GM18951 (cell line): Measurements from ENCODE around the gene HARS1.
A peak's percentile ranks its signal among the peaks of the same experiment; 100 is the strongest.
"Not testable (repeated sequence)": the region's sequence is repeated elsewhere in the genome, so short reads cannot be mapped to it uniquely, and the experiment has no call there.

Experiments used
- POLR2A ChIP-seq: IDR thresholded peaks from 4 replicates; pipeline ENCODE4 v1.6.1; 2011; ENCODE audit warnings: mild to moderate bottlenecking; ENCODE audit not compliant: insufficient read length, insufficient read depth; ENCODE audit errors: extremely low read depth
- in situ Hi-C: fragments of 300-500 bp; cut with MboI; formaldehyde crosslinking; loops from one replicate; pipeline ENCODE4 v1.12.0; 2022; ENCODE audit warnings: low sequenced_read_pairs, mixed read lengths, inconsistent platforms; ENCODE audit not compliant: unreplicated experiment

The HARS1 gene

DNA sequence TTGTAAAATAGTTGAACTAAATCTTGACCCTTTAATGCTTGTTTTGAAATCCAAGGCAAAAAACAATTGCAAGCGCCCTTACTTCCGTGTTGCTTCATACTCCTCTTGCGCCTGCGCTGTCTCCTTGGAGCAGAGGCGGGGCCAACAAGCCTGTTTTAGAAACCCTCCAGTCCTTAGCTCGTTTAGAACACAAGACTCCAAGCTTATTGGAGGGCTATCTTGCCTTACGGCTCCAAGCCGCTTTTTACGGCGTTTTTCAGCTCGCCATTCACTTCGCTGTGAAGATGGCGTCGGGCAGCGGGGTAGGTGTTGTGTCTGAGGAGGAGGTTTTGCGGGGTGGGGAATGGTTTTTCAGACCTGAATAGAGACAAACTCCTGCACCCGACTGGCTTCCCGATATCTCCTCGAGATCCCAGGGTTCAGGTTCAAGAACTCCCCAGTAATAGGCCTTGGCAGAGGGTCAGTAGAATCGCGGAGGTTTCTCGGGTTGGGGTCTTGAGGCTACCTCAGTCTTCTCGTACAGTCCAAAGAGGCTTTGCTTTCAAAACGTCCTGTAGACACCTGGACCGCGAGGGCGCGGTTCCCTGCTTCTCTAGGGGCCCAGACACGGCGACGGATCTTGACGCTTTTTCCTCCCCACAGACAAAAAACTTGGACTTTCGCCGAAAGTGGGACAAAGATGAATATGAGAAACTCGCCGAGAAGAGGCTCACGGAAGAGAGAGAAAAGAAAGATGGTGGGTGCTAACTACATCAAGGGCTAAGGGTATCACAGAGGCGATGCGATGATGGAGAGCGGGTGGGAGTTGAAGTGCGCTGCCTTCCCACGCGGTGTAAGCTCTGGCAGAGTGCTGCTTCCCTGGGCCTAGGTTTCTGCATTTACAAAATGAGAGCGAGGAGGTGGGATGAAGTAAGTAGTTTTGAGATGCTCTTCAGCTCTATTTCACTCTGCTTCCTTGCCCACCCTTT lies 9.3 kb upstream of the HARS1 start, which contains the start of gene ZMAT2:
TSS of gene ZMAT2 (plus strand) at position 271 of the 968 bp plus-strand sequence. CDS start at position 285, 14 bp downstream.
- peak; percentile 63 for TF ChIP-seq POLR2A
- in situ Hi-C loops = no loop called here

DNA sequence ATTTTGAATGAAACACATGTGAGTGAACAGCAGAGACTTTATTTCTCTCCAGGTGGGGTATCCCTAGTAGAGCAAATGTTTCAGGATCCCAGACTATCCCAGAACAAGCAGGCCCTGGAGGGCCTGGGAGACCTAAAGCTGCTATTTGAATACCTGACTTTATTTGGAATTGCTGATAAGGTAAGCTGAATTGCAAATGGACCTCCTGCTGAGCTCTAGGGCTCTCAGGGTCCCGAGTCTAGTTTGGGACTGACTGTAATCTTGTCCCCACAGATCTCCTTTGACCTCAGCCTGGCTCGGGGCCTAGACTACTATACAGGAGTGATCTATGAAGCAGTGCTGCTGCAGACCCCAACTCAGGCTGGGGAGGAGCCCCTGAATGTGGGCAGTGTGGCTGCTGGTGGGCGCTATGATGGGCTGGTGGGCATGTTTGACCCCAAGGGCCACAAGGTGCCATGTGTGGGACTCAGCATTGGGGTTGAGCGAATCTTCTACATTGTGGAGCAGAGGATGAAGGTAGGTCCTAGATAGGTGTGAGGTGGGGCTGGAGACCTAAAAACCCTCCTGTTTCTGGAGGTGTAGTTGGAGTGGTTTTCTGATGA lies 5.8 kb upstream of the HARS1 start:
- no peak for TF ChIP-seq POLR2A
- in situ Hi-C loops = no loop called here

DNA sequence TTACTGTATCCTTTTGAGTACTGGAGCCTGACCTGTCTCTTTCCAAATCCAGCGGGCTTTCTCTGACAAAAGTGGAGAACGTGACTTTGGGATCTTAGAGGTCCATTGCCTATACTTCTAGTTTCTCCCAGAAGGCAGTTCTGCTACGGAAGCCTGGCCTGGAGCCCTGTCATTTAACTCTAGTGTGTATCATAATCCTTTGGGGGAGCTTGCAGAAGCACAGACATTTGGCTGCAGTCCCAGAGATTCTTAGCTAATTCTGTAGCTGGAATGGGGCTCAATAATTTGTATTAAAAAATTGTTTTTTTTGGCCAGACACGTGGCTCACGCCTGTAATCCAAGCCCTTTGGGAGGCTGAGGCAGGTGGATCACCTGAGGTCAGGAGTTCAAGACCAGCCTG lies 3.1 kb upstream of the HARS1 start:
- in situ Hi-C loops = no loop called here
- no peak for TF ChIP-seq POLR2A

DNA sequence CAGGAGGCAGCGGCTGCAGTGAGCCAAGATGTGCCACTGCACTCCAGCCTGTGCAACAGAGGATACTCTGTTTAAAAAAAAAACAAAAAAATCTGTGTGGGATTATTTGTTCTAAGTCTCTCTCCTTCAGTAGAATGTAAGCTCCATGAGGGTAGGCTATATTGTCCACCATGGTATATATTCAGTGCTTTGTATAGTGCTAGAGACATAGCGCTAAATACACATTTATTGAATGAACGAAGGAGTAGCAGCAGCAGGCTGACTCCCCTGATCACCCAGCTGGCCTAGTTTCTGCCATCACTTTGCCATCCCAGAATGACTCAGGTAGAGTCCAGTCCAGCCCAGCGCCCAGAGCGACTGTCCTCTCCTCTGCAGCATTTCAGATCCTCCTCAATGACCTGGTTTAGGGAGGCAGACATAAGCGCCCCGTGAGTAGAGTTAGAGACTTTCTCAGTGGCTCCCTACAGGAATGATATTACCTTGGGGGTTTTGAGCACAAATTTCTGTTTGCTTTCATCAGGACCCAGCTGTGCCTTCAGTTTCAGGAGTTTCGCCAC lies 716 bp downstream of the HARS1 start:
- TF ChIP-seq POLR2A = no peak
- in situ Hi-C loops = no loop called here

DNA sequence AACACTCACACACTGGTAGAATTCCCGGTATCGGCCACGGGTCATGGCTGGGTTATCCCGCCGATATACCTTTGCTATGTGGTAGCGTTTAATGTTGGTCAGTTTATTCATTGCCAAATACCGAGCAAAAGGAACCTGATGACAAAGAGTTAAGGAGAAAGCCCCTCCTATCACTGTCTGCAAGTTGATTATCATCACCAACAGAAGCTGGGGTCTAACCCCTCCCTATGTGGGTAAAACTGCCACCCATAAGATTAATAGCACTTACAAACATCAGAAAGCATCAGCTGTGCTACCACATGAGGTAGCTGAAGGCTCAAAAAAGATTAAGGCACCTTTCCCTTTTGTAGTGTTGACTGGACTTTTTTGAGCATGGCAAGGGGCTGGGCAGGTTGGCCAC lies 12.2 kb downstream of the HARS1 start:
- in situ Hi-C loops = no loop called here
- no peak for TF ChIP-seq POLR2A

DNA sequence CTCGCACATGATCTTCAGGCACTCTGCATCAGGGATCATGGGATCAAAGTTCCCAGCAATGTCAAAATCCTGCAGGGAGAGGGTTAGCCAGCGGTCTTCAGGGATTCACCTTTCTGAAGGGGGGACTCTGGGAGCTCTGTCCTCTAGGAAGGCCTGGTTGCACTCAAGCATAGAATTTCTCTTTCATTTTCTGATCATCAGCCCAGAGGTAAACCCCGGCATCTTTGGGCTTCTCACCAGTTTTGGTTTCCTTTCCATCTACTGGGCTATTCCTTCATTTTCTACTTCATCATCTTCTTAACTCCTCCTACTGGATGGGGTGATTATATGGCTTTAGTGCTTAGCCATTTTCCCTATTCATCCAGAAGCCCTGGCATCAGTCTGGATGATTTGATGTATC lies 13.2 kb downstream of the HARS1 start:
- in situ Hi-C loops = no loop called here
- TF ChIP-seq POLR2A = no peak

DNA sequence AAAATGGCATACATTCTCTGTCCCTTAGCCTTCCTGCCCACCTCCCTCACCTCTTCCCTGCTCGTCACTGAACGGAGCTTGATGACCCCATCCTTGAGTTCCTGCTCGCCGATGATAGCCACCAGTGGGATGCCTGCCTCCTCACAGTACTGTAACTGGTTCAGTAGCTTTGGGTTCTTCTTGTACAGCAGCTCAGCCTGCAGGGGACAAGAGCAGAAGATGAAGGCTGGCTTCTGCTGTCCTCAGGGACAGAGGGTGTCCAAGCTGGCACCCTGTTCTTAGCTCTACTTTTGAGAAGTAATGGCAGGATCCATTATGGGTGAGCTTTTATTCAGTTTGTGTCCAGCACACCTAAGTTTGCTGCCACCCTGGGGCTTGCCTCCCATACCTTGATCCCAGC lies 16.5 kb downstream of the HARS1 start:
- in situ Hi-C loops = no loop called here
- no peak for TF ChIP-seq POLR2A

DNA sequence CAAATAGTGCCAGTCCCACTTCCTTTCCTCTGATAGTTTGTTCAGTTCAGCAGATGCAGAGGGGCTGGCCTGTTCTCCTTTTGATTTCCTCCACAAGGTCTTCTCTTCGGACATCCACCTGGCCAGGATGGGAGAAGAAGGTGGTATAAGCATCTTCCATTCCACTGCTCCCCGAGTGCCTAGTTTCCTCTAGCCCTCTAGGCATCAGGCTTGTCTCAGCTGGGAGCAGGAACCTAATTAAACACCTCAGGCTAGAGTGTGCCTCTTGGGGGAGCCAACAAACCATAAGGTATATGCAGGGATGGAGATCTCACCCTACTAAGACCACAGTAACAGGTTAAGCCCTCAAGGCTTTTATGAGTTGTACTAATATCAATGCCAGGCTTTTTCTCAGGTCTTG lies 17.0 kb downstream of the HARS1 start:
- no peak for TF ChIP-seq POLR2A
- in situ Hi-C loops = no loop called here

DNA sequence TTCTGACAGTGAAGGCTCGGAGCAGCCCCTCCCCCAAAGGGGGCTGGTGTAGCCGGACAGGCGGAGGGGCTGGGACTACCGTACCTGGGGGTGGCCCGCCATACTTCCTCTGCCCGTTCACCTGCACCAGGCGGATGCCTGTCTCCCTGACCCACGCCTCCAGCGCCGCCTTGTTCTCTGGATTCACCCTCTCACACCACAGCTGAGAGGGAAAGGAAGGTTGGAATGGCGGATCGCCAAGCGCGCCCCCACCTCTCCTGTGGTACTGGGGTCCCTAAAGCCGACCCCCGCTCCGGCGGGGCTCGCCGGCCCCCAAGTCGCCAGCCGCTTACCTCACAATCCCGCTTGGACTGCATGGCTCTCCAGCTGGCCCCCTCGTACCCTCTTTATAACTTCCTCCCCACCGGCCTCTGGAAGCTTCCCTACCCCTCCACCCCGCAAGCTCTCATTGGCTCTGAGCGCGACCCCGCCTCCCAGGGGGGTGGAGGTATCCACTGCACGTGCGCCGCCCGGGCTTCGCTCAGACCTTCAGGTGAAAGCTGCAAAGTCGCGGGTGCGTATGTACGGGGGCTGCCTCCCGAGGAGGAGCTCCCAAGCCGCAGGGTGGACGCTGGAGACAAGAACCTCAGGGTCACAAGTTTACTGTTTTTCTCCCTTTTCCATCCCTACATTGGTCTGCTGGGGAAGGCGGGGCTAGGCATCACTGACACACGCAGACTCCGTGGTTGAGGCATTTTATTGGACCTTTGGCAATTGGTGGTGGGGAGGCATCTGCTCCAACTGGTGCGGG lies 17.8 kb downstream of the HARS1 start, which contains the start of gene DND1:
TSS of gene DND1 (minus strand) at position 390 of the 790 bp plus-strand sequence. CDS start at position 356, 34 bp downstream.
- no peak for TF ChIP-seq POLR2A
- in situ Hi-C loops = no loop called here

DNA sequence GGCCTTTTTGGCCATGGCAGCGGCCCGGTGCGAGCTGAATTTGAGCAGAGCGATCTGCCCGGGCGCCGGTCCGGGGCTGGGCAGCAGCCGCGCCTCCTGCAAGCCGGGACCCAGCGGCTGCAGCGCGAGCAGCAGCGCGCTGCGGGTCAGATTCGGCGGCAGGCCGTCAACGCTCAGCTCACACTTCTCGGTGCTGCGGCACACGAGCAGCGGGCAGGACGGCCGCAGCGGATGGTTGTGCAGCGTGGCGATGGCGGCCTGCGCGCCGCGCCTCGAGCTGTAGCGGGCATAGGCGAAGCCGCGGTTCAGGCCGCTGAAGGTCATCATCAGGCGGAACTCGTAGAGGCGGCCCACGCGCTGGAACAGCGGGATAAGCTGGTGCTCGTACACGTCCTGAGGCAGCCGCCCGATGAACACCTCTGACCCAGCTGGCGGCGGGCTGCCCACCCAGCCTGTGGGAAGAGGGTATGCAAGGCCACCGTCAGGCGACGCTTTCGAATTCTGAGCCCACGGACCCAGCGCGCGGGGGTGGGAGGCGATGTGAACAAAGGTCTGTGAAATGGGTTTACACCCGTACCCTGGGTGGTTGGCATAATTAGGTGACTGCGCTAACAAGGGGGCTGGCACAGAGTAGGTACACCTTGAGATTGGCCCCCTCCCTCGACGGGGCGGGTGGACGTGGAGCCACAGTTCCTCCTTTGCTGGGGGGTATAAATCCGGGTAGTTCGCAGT lies 18.5 kb downstream of the HARS1 start:
- in situ Hi-C loops = no loop called here
- TF ChIP-seq POLR2A = no peak

DNA sequence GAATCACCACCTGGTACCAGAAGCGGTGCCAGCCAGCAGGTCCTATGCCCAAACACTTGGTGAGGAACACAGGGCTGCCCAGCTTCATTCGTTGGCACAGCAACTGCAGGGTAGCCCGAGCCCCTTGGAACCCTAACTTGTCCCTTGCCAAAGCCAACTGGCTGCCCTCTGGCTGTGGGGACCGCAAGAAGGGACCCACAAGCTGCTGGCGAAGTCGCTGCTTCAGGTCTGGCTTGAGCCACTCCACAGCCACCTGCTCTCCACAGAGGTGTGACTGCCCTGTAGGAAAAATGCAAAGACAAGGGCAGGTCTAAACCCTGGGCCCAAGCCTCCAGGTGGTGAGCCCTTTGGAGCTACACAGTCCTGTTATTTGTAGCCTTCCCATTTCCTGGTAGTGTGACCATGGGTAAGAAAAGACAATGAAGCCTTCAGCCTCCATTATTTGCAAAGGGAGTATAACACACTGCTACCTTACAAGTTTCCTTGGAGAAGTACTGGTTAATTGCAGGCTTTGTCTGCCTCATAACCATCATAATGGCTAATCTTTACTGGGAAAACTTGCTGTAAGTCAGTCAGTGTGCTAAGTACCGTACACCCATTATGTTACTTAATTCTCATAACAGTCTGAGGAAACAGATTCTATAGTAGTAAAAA lies 19.6 kb downstream of the HARS1 start:
- TF ChIP-seq POLR2A = no peak
- in situ Hi-C loops = no loop called here

DNA sequence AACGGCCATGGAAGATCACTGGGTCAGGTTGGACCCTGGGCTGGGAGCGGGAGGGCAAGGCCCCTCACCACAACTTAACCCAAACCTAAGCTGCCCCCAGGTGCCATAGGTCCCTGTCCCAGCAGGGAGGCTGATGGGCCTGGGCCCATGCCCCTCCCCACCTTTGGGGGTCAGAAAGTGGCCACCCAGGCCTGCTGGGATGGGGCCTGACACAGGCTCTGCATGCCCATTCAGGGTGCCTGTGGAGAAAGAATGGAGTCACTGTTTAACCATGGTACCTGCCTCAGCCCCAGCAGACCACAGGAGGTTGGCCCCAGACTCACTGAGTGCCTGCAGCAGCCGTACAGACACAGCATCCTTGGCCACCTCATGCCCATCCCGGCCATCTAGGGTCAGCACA lies 20.1 kb downstream of the HARS1 start:
- in situ Hi-C loops = not testable (repeated sequence)
